ENCODE results near the gene CFAP410.

The CFAP410 gene

GRCh38 chr21:44291078-44291935 lies 47.9 kb downstream of the CFAP410 start:
- in situ Hi-C loops (cut with HindIII; ENCODE audit: low sequenced_read_pairs): no loop called here
- no peak for DNase-seq (ENCODE audit: low read depth, low spot score)
- no peak overlapping the region for H3K4me3 ChIP-seq (ENCODE audit: low read depth, low read length)
- TF ChIP-seq CTCF (IDR thresholded peaks at IDR 0.05; ENCODE audit: low read depth, low read length): no peak

- no peak overlapping the region for H3K4me3 ChIP-seq (ENCODE audit: low read depth, low read length)
- no peak for TF ChIP-seq CTCF (IDR thresholded peaks at IDR 0.05; ENCODE audit: low read depth, low read length)
- DNase-seq (ENCODE audit: low read depth, low spot score): no peak
- in situ Hi-C loops (cut with HindIII; ENCODE audit: low sequenced_read_pairs): no loop called here
Observed at GRCh38 chr21:44290327-44291077, 48.7 kb downstream of the CFAP410 start.

- no peak for DNase-seq (ENCODE audit: low read depth, low spot score)
- no peak for TF ChIP-seq CTCF (IDR thresholded peaks at IDR 0.05; ENCODE audit: low read depth, low read length)
- no peak overlapping the region for H3K4me3 ChIP-seq (ENCODE audit: low read depth, low read length)
- in situ Hi-C loops (cut with HindIII; ENCODE audit: low sequenced_read_pairs): no loop called here
Observed at GRCh38 chr21:44289381-44290010, 49.7 kb downstream of the CFAP410 start.

- in situ Hi-C loops (cut with HindIII; ENCODE audit: low sequenced_read_pairs): no loop called here
- no peak for TF ChIP-seq CTCF (IDR thresholded peaks at IDR 0.05; ENCODE audit: low read depth, low read length)
- no peak overlapping the region for H3K4me3 ChIP-seq (ENCODE audit: low read depth, low read length)
Observed at GRCh38 chr21:44288251-44289110, 50.7 kb downstream of the CFAP410 start.

GRCh38 chr21:44286716-44287632 lies 52.2 kb downstream of the CFAP410 start:
- TF ChIP-seq CTCF (IDR thresholded peaks at IDR 0.05; ENCODE audit: low read depth, low read length): no peak
- no peak overlapping the region for H3K4me3 ChIP-seq (ENCODE audit: low read depth, low read length)
- DNase-seq (ENCODE audit: low read depth, low spot score): no peak
- in situ Hi-C loops (cut with HindIII; ENCODE audit: low sequenced_read_pairs): no loop called here

More at GRCh38 chr21:44288251-44289110, 50.7 kb downstream of the CFAP410 start:
- DNase-seq (ENCODE audit: low read depth, low spot score): no peak
